Astrocyte of the spinal cord (primary cell): ENCODE data around the gene SPON2.

Source experiments
- DNase-seq: peaks from one replicate; pipeline ENCODE4 v3.0.0; 2011; ENCODE audit warnings: low read depth, low spot score
- H3K4me3 ChIP-seq: 2 replicates; pipeline ENCODE4 v1.5.1; 2011; ENCODE audit warnings: low read depth, mild to moderate bottlenecking, low read length, moderate library complexity
- CTCF ChIP-seq: IDR thresholded peaks from 2 replicates; pipeline ENCODE4 v1.5.1; 2012; ENCODE audit warnings: low read depth, mild to moderate bottlenecking, low read length, inconsistent platforms
- in situ Hi-C: cut with HindIII; loops from 2 replicates; pipeline ENCODE4 v1.10.0; 2017; ENCODE audit warnings: low sequenced_read_pairs

Gene SPON2

GRCh38 chr4:1216869-1217294 lies 44.5 kb upstream of the SPON2 start:
- no peak for TF ChIP-seq CTCF
- in situ Hi-C loops, result no loop called here
- DNase-seq, result no peak
- no peak overlapping the region for H3K4me3 ChIP-seq

- H3K4me3 ChIP-seq, result no peak overlapping the region
- DNase-seq, result no peak
- in situ Hi-C loops, result no loop called here
- TF ChIP-seq CTCF, result no peak
Observed at GRCh38 chr4:1216076-1216614, 43.8 kb upstream of the SPON2 start.

GRCh38 chr4:1215141-1216075 lies 43.0 kb upstream of the SPON2 start:
- no peak for TF ChIP-seq CTCF
- no peak for DNase-seq
- in situ Hi-C loops, result no loop called here
- H3K4me3 ChIP-seq, result no peak overlapping the region

- in situ Hi-C loops, result no loop called here
- no peak for TF ChIP-seq CTCF
- no peak overlapping the region for H3K4me3 ChIP-seq
- no peak for DNase-seq
Observed at GRCh38 chr4:1214101-1215095, 42.0 kb upstream of the SPON2 start.

- DNase-seq, result no peak
- no peak for TF ChIP-seq CTCF
- H3K4me3 ChIP-seq, result no peak overlapping the region
- in situ Hi-C loops, result no loop called here
Observed at GRCh38 chr4:1213336-1213995, 41.1 kb upstream of the SPON2 start.
